Thyroid gland (tissue), 4 donors: ENCODE data around the gene C8A. TPM values are rescaled to one million over a fixed set of nuclear protein-coding genes. Genes with fewer than 3 reads are reported as not detected.

Experiments
- DNase-seq, 2 donors: peaks; one replicate each; pipeline ENCODE4 v3.0.0-alpha.2; 2019
- H3K27ac ChIP-seq, 3 donors: fragments of 200-600 bp; sonication (generic); 1 replicate in 2 of 3; 2 replicates in 1 of 3; pipeline ENCODE4 v1.5.1; 2016 to 2019; ENCODE audit warnings: mild to moderate bottlenecking in 1 of 3, moderate library complexity in 1 of 3
- H3K27me3 ChIP-seq: fragments of 200-600 bp; sonication (generic); one replicate; pipeline ENCODE4 v1.5.1; 2019
- H3K36me3 ChIP-seq, 2 donors: fragments of 200-600 bp; sonication (generic); one replicate each; pipeline ENCODE4 v1.5.1; 2016 to 2019
- H3K4me1 ChIP-seq, 2 donors: fragments of 200-600 bp; sonication (generic); one replicate each; pipeline ENCODE4 v1.5.1; 2017 to 2019
- H3K4me3 ChIP-seq, 3 donors: fragments of 200-600 bp; sonication (generic); replicated peaks in 1 of 3; 1 replicate in 2 of 3; 2 replicates in 1 of 3; pipeline ENCODE4 v1.5.1; 2016; ENCODE audit warnings: mild to moderate bottlenecking in 1 of 3
- H3K9me3 ChIP-seq: fragments of 200-600 bp; sonication (generic); one replicate; pipeline ENCODE4 v1.5.1; 2017
- CTCF ChIP-seq, 6 experiments: fragments of 200-600 bp in 3 of 6; fragments of 450-650 bp in 3 of 6; sonication (generic) in 3 of 6; IDR thresholded peaks; one replicate each; pipeline ENCODE4 v1.5.1; 2016 to 2019; ENCODE audit warnings: antibody characterized with exemption in 6 of 6, mild to moderate bottlenecking in 2 of 6, inconsistent platforms in 1 of 6, moderate library complexity in 1 of 6
- POLR2A ChIP-seq, 2 donors: fragments of 450-650 bp; IDR thresholded peaks; one replicate each; pipeline ENCODE4 v1.6.1; 2017; ENCODE audit warnings: antibody characterized with exemption in 2 of 2, mild to moderate bottlenecking in 2 of 2, moderate library complexity in 1 of 2
- WGBS, 2 donors: methylation state at CpG; one replicate each; pipeline ENCODE4 v1.1.5; 2017; 5-methylcytosine and 5-hydroxymethylcytosine counted together
- intact Hi-C: fragments of 100-400 bp; cut with DNase I; formaldehyde crosslinking; loops from one replicate; pipeline ENCODE4 v1.15.1; 2023
- total RNA-seq, 4 donors: library from RNA; depleted of rRNA; stranded (reverse); fragments of >200 nt; gene quantifications; one replicate each; pipeline ENCODE4 v1.2.3, GENCODE V29; 2016

The C8A gene
- total RNA-seq, 4 donors from 2014 or later = not detected

- no peaks in the 10 kb centered on the region for H3K9me3 ChIP-seq
- WGBS, 2 donors = 35 to 64% methylated on average over 3 of the region's 3 CpGs
- no peaks in the 10 kb centered on the region for H3K36me3 ChIP-seq
- no peak overlapping the region for H3K4me3 ChIP-seq
- intact Hi-C loops = no loop called here
- no peak overlapping the region for H3K27ac ChIP-seq
- DNase-seq = no peak
- no peaks in the 10 kb centered on the region for H3K27me3 ChIP-seq
- H3K4me1 ChIP-seq = peaks cover 0 to 18% of the 10 kb centered on the region in 2 donors
- no peak for TF ChIP-seq POLR2A (IDR thresholded peaks at IDR 0.05)
- TF ChIP-seq CTCF (IDR thresholded peaks at IDR 0.05) = no peak
Measured at GRCh38 chr1:56923201-56923600, 68.6 kb downstream of the C8A start.

- 87 to 88% methylated on average over 5 of the region's 5 CpGs for WGBS, 2 donors
- no peak for DNase-seq
- no peak overlapping the region for H3K4me3 ChIP-seq
- H3K4me1 ChIP-seq = peaks cover 0 to 18% of the 10 kb centered on the region in 2 donors
- H3K36me3 ChIP-seq = no peaks in the 10 kb centered on the region
- TF ChIP-seq CTCF (IDR thresholded peaks at IDR 0.05) (no peak), POLR2A (IDR thresholded peaks at IDR 0.05) (no peak)
- H3K27ac ChIP-seq = no peak overlapping the region
- H3K9me3 ChIP-seq = no peaks in the 10 kb centered on the region
- intact Hi-C loops = no loop called here
- no peaks in the 10 kb centered on the region for H3K27me3 ChIP-seq
Measured at GRCh38 chr1:56924116-56924515, 69.5 kb downstream of the C8A start.

GRCh38 chr1:56925193-56925592, 70.6 kb downstream of the C8A start:
- intact Hi-C loops = no loop called here
- Histone ChIP-seq H3K4me3 (no peak overlapping the region), H3K4me1 (peaks cover 0 to 7% of the 10 kb centered on the region in 2 donors), H3K27ac (no peak overlapping the region), H3K36me3 (no peaks in the 10 kb centered on the region), H3K27me3 (no peaks in the 10 kb centered on the region), H3K9me3 (no peaks in the 10 kb centered on the region)
- TF ChIP-seq POLR2A (IDR thresholded peaks at IDR 0.05) = no peak
- TF ChIP-seq CTCF (IDR thresholded peaks at IDR 0.05) = no peak
- DNase-seq = no peak

GRCh38 chr1:56927171-56927570, 72.6 kb downstream of the C8A start:
- TF ChIP-seq CTCF (IDR thresholded peaks at IDR 0.05) (no peak), POLR2A (IDR thresholded peaks at IDR 0.05) (no peak)
- H3K27ac ChIP-seq = no peak overlapping the region
- 73 to 76% methylated on average over 4 of the region's 4 CpGs for WGBS, 2 donors
- intact Hi-C loops = no loop called here
- no peak overlapping the region for H3K4me3 ChIP-seq
- no peak for DNase-seq
- no peaks in the 10 kb centered on the region for H3K4me1 ChIP-seq
- H3K27me3 ChIP-seq = no peaks in the 10 kb centered on the region
- H3K36me3 ChIP-seq = no peaks in the 10 kb centered on the region
- H3K9me3 ChIP-seq = no peaks in the 10 kb centered on the region

GRCh38 chr1:56927986-56928385, 73.4 kb downstream of the C8A start:
- Histone ChIP-seq H3K4me3 (no peak overlapping the region), H3K36me3 (no peaks in the 10 kb centered on the region), H3K27me3 (no peaks in the 10 kb centered on the region), H3K9me3 (no peaks in the 10 kb centered on the region), H3K27ac (no peak overlapping the region), H3K4me1 (no peaks in the 10 kb centered on the region)
- intact Hi-C loops = no loop called here
- TF ChIP-seq POLR2A (IDR thresholded peaks at IDR 0.05) (no peak), CTCF (IDR thresholded peaks at IDR 0.05) (no peak)
- no peak for DNase-seq
- WGBS, 2 donors = 92 to 95% methylated on average over 3 of the region's 3 CpGs
